GM06990 (cell line): ENCODE measurements around the gene NKAIN2.
"Not testable (repeated sequence)": the region's sequence is repeated elsewhere in the genome, so short reads cannot be mapped to it uniquely, and the experiment has no call there.

ENCODE experiments used
- DNase-seq: peaks from one replicate; pipeline ENCODE4 v3.0.0-alpha.2; 2011; ENCODE audit not compliant: insufficient read length; ENCODE audit errors: extremely low read depth
- H3K27me3 ChIP-seq: replicated peaks from 2 replicates; pipeline ENCODE4 v1.6.0; 2011; ENCODE audit warnings: low read length; ENCODE audit not compliant: control insufficient read depth, insufficient read depth
- H3K36me3 ChIP-seq: 2 replicates; pipeline ENCODE4 v1.5.1; 2011; ENCODE audit warnings: low read length; ENCODE audit not compliant: control insufficient read depth, insufficient read depth
- H3K4me3 ChIP-seq: replicated peaks from 2 replicates; pipeline ENCODE4 v1.5.1; 2011; ENCODE audit warnings: low read depth, mild to moderate bottlenecking, control low read depth, low read length
- TF ChIP-seq, protein P1 (sequence below): IDR thresholded peaks from 2 replicates; pipeline ENCODE4 v1.5.1; 2011; ENCODE audit warnings: low read length, control low read depth, mild to moderate bottlenecking, inconsistent platforms; ENCODE audit not compliant: insufficient read depth, poor library complexity, severe bottlenecking

NKAIN2 gene

DNA sequence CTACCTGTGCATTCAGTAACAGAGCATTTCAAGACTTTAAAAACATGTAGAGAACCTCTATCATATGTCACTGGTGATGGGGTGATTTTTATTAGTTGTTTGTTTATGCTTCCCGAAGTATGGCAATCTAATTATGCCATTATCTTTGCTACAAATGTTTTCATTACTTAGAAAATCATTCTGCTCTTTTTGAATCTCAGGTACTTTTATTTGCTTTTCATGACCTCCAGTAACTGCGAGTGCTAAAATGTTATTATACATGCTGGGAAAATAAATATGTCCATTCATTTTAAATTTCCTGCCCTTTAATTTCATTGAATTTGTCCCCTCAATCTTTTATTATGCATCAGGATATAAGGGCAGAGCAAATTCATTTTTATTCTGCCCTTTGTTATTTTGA lies 515.7 kb downstream of the NKAIN2 start:
- Histone ChIP-seq H3K36me3 (no peaks in the 10 kb centered on the region), H3K4me3 (no peak overlapping the region), H3K27me3 (no peaks in the 10 kb centered on the region)
- TF ChIP-seq, protein P1, sequence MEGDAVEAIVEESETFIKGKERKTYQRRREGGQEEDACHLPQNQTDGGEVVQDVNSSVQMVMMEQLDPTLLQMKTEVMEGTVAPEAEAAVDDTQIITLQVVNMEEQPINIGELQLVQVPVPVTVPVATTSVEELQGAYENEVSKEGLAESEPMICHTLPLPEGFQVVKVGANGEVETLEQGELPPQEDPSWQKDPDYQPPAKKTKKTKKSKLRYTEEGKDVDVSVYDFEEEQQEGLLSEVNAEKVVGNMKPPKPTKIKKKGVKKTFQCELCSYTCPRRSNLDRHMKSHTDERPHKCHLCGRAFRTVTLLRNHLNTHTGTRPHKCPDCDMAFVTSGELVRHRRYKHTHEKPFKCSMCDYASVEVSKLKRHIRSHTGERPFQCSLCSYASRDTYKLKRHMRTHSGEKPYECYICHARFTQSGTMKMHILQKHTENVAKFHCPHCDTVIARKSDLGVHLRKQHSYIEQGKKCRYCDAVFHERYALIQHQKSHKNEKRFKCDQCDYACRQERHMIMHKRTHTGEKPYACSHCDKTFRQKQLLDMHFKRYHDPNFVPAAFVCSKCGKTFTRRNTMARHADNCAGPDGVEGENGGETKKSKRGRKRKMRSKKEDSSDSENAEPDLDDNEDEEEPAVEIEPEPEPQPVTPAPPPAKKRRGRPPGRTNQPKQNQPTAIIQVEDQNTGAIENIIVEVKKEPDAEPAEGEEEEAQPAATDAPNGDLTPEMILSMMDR: no peak
- no peak for DNase-seq

GRCh38 chr6:124324237-124324636 lies 520.6 kb downstream of the NKAIN2 start:
- no peaks in the 10 kb centered on the region for H3K27me3 ChIP-seq
- TF ChIP-seq, protein P1: no peak

GRCh38 chr6:124330197-124330596 lies 526.5 kb downstream of the NKAIN2 start:
- TF ChIP-seq, protein P1: no peak
- Histone ChIP-seq H3K27me3 (no peaks in the 10 kb centered on the region), H3K36me3 (no peaks in the 10 kb centered on the region), H3K4me3 (no peak overlapping the region)
- no peak for DNase-seq

More at GRCh38 chr6:124324237-124324636, 520.6 kb downstream of the NKAIN2 start:
- no peak overlapping the region for H3K4me3 ChIP-seq
- no peak for DNase-seq
- no peaks in the 10 kb centered on the region for H3K36me3 ChIP-seq

DNA sequence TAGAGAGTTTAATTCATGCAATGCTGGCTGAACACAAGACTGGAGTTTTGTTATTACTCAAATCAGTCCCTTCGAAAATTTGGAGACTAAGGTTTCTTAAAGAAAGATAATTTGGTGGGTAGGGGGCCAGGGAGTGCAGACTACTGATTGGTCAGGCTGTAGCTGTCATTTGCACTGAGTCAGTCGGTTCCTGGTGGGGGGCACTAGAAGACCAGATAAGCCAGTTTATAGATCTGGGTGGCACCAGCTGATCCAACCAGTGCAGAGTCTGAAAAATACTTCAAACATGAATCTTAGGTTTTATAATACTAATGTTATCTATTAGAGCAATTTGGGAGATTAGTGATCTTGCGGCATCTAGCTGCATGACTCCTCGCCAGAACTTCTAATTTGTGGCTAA lies 530.7 kb downstream of the NKAIN2 start:
- TF ChIP-seq, protein P1: no peak
- no peaks in the 10 kb centered on the region for H3K36me3 ChIP-seq
- no peak for DNase-seq
- no peak overlapping the region for H3K4me3 ChIP-seq
- no peaks in the 10 kb centered on the region for H3K27me3 ChIP-seq

GRCh38 chr6:124339610-124340334 lies 536.1 kb downstream of the NKAIN2 start:
- Histone ChIP-seq H3K4me3 (no peak overlapping the region), H3K36me3 (no peaks in the 10 kb centered on the region), H3K27me3 (no peaks in the 10 kb centered on the region)
- DNase-seq: no peak
- TF ChIP-seq, protein P1: no peak

- H3K36me3 ChIP-seq, H3K4me3 ChIP-seq, DNase-seq, H3K27me3 ChIP-seq: not testable (repeated sequence)
These were observed 544.7 kb downstream of the NKAIN2 start for GRCh38 chr6:124348339-124348738.
